Neuronal stem cell (in vitro differentiated cells): ENCODE data around the gene OLFML1.

Experiments
- DNase-seq: peaks from one replicate; pipeline ENCODE4 v3.0.0-alpha.2; 2013; ENCODE audit warnings: low spot score
- H2AFZ ChIP-seq: one replicate; pipeline ENCODE4 v1.6.1; 2013; ENCODE audit warnings: mild to moderate bottlenecking, low read length, inconsistent platforms
- H2AK5ac ChIP-seq: 2 replicates; pipeline ENCODE4 v1.6.1; 2013; ENCODE audit warnings: low read depth, mild to moderate bottlenecking, inconsistent platforms, low read length, moderate library complexity, mixed read lengths
- H2BK120ac ChIP-seq: 2 replicates; pipeline ENCODE4 v1.6.1; 2013; ENCODE audit warnings: low read depth, mild to moderate bottlenecking, inconsistent platforms, low read length, moderate library complexity, mixed read lengths
- H2BK12ac ChIP-seq: one replicate; pipeline ENCODE4 v1.6.1; 2013; ENCODE audit warnings: low read length, inconsistent platforms
- H2BK15ac ChIP-seq: 2 replicates; pipeline ENCODE4 v1.6.1; 2013; ENCODE audit warnings: mild to moderate bottlenecking, low read length, inconsistent platforms, mixed read lengths
- H2BK5ac ChIP-seq: one replicate; pipeline ENCODE4 v1.6.1; 2013; ENCODE audit warnings: inconsistent platforms, mild to moderate bottlenecking, low read length, moderate library complexity
- H3K14ac ChIP-seq: one replicate; pipeline ENCODE4 v1.6.1; 2013; ENCODE audit warnings: low read length, inconsistent platforms
- H3K18ac ChIP-seq: 2 replicates; pipeline ENCODE4 v1.6.1; 2013; ENCODE audit warnings: low read length, inconsistent platforms
- H3K23ac ChIP-seq: 2 replicates; pipeline ENCODE4 v1.6.1; 2013; ENCODE audit warnings: low read depth, mild to moderate bottlenecking, mixed read lengths, low read length, inconsistent platforms; ENCODE audit not compliant: poor library complexity
- H3K27ac ChIP-seq: replicated peaks from 3 replicates; pipeline ENCODE4 v1.5.1; 2013; ENCODE audit warnings: low read length, inconsistent platforms
- H3K27me3 ChIP-seq, 3 experiments: 2 replicates each; pipeline ENCODE4 v1.6.1; 2013; ENCODE audit warnings: low read length in 3 of 3, mild to moderate bottlenecking in 2 of 3, inconsistent platforms in 1 of 3, low read depth in 1 of 3, mixed read lengths in 1 of 3, moderate library complexity in 1 of 3; ENCODE audit not compliant: control insufficient read depth in 3 of 3, insufficient read depth in 3 of 3
- H3K36me3 ChIP-seq, 2 donors: replicated peaks in 1 of 2; 2 replicates each; pipeline ENCODE4 v1.6.1; 2013; ENCODE audit warnings: low read length in 2 of 2; ENCODE audit not compliant: control insufficient read depth in 2 of 2, insufficient read depth in 2 of 2
- H3K4ac ChIP-seq: 2 replicates; pipeline ENCODE4 v1.6.1; 2013; ENCODE audit warnings: inconsistent platforms, mild to moderate bottlenecking, low read length, moderate library complexity
- H3K4me1 ChIP-seq, 2 donors: 1 replicate in 1 of 2; 2 replicates in 1 of 2; pipeline ENCODE4 v1.6.1; 2013; ENCODE audit warnings: low read length in 2 of 2, low read depth in 1 of 2; ENCODE audit not compliant: control insufficient read depth in 2 of 2, insufficient read depth in 1 of 2
- H3K4me2 ChIP-seq: one replicate; pipeline ENCODE4 v1.6.1; 2013; ENCODE audit warnings: mild to moderate bottlenecking, low read length, inconsistent platforms; ENCODE audit not compliant: insufficient read depth, poor library complexity, severe bottlenecking
- H3K4me3 ChIP-seq, 2 donors: 2 replicates each; pipeline ENCODE4 v1.5.1; 2013; ENCODE audit warnings: low read length in 2 of 2, mild to moderate bottlenecking in 2 of 2, inconsistent platforms in 1 of 2, moderate library complexity in 1 of 2
- H3K79me1 ChIP-seq: one replicate; pipeline ENCODE4 v1.6.1; 2013; ENCODE audit warnings: low read depth, mild to moderate bottlenecking, inconsistent platforms, low read length, moderate library complexity
- H3K9ac ChIP-seq: one replicate; pipeline ENCODE4 v1.6.1; 2013; ENCODE audit warnings: mild to moderate bottlenecking, low read depth, low read length, inconsistent platforms; ENCODE audit not compliant: poor library complexity
- H3K9me3 ChIP-seq, 2 donors: replicated peaks in 1 of 2; 2 replicates each; pipeline versions ENCODE3 to v1.6.1; 2013; ENCODE audit warnings: low read length in 2 of 2, mild to moderate bottlenecking in 2 of 2, inconsistent platforms in 1 of 2, low read depth in 1 of 2, mixed read lengths in 1 of 2, moderate library complexity in 1 of 2; ENCODE audit not compliant: control insufficient read depth in 2 of 2, insufficient read depth in 1 of 2
- H4K8ac ChIP-seq: one replicate; pipeline ENCODE4 v1.6.1; 2013; ENCODE audit warnings: low read depth, mild to moderate bottlenecking, inconsistent platforms, low read length, moderate library complexity
- H4K91ac ChIP-seq: one replicate; pipeline ENCODE4 v1.6.1; 2013; ENCODE audit warnings: low read length, low read depth, mild to moderate bottlenecking, inconsistent platforms; ENCODE audit not compliant: poor library complexity
- whole genome bisulfite sequencing, 2 donors: extraction: QIAGEN DNeasy Blood & Tissue Kit; methylation state at CpG; one replicate each; pipeline ENCODE4 v1.1.7; 2013; ENCODE audit warnings: missing lambda C conversion rate in 2 of 2, mixed read lengths in 1 of 2; ENCODE audit not compliant: insufficient read length in 2 of 2, insufficient replicate concordance in 1 of 2; ENCODE audit errors: extremely low coverage in 2 of 2; 5-methylcytosine and 5-hydroxymethylcytosine counted together

Gene OLFML1

GRCh38 chr11:7555052-7555699 lies 69.9 kb downstream of the OLFML1 start:
- Histone ChIP-seq H3K14ac (no peak overlapping the region), H3K4me2 (no peak overlapping the region), H3K79me1 (no peaks in the 10 kb centered on the region), H3K4me1 (peaks cover 0 to 1% of the 10 kb centered on the region in 2 donors), H4K8ac (no peak overlapping the region), H3K23ac (no peak overlapping the region), H2BK15ac (no peak overlapping the region), H3K4ac (no peak overlapping the region), H2BK120ac (no peak overlapping the region), H3K27me3 (no peaks in the 10 kb centered on the region), H2BK12ac (no peak overlapping the region), H3K4me3 (no peak overlapping the region), H3K27ac (no peak overlapping the region), H4K91ac (no peak overlapping the region), H3K9me3 (no peaks in the 10 kb centered on the region), H2AK5ac (no peak overlapping the region), H3K36me3 (no peaks in the 10 kb centered on the region), H2BK5ac (no peak overlapping the region), H2AFZ (no peak overlapping the region), H3K18ac (no peak overlapping the region), H3K9ac (no peak overlapping the region)
- WGBS, 2 donors = no CpG with 5 or more reads among the region's 7 CpGs
- no peak for DNase-seq

GRCh38 chr11:7558046-7558445 lies 72.7 kb downstream of the OLFML1 start:
- no peak overlapping the region for H2BK15ac ChIP-seq

GRCh38 chr11:7559398-7560283 lies 74.3 kb downstream of the OLFML1 start:
- H4K91ac ChIP-seq = no peak overlapping the region
- DNase-seq = no peak
- no peaks in the 10 kb centered on the region for H3K9me3 ChIP-seq
- whole genome bisulfite sequencing, 2 donors = no CpG with 5 or more reads among the region's 4 CpGs
- H3K36me3 ChIP-seq = no peaks in the 10 kb centered on the region
- H2AFZ ChIP-seq = no peak overlapping the region
- H3K4me3 ChIP-seq = no peak overlapping the region
- no peak overlapping the region for H3K27ac ChIP-seq
- H3K4ac ChIP-seq = no peak overlapping the region
- no peak overlapping the region for H2BK15ac ChIP-seq
- H3K23ac ChIP-seq = no peak overlapping the region
- H2BK120ac ChIP-seq = no peak overlapping the region
- H2AK5ac ChIP-seq = no peak overlapping the region
- H2BK12ac ChIP-seq = no peak overlapping the region
- H3K79me1 ChIP-seq = no peaks in the 10 kb centered on the region
- H3K4me1 ChIP-seq = peaks cover 0 to 3% of the 10 kb centered on the region in 2 donors
- H3K14ac ChIP-seq = no peak overlapping the region
- H3K27me3 ChIP-seq = no peaks in the 10 kb centered on the region
- H2BK5ac ChIP-seq = no peak overlapping the region
- no peak overlapping the region for H3K9ac ChIP-seq
- no peak overlapping the region for H4K8ac ChIP-seq
- H3K4me2 ChIP-seq = no peak overlapping the region
- no peak overlapping the region for H3K18ac ChIP-seq

More at GRCh38 chr11:7558046-7558445, 72.7 kb downstream of the OLFML1 start:
- Histone ChIP-seq H2BK120ac (no peak overlapping the region), H2BK5ac (no peak overlapping the region), H4K91ac (no peak overlapping the region), H3K4me2 (no peak overlapping the region), H2AFZ (no peak overlapping the region), H3K36me3 (no peaks in the 10 kb centered on the region), H3K18ac (no peak overlapping the region), H4K8ac (no peak overlapping the region), H3K23ac (no peak overlapping the region), H2BK12ac (no peak overlapping the region), H3K9ac (no peak overlapping the region), H3K27me3 (no peaks in the 10 kb centered on the region), H3K14ac (no peak overlapping the region), H3K4ac (no peak overlapping the region), H3K9me3 (no peaks in the 10 kb centered on the region), H3K4me1 (peaks cover 0 to 1% of the 10 kb centered on the region in 2 donors), H3K4me3 (no peak overlapping the region), H3K79me1 (no peaks in the 10 kb centered on the region), H3K27ac (no peak overlapping the region), H2AK5ac (no peak overlapping the region)
- no peak for DNase-seq
